Measurements from ENCODE around the gene TDRD9.
"Not testable (repeated sequence)": the region's sequence is repeated elsewhere in the genome, so short reads cannot be mapped to it uniquely, and the experiment has no call there.

The TDRD9 gene

DNA sequence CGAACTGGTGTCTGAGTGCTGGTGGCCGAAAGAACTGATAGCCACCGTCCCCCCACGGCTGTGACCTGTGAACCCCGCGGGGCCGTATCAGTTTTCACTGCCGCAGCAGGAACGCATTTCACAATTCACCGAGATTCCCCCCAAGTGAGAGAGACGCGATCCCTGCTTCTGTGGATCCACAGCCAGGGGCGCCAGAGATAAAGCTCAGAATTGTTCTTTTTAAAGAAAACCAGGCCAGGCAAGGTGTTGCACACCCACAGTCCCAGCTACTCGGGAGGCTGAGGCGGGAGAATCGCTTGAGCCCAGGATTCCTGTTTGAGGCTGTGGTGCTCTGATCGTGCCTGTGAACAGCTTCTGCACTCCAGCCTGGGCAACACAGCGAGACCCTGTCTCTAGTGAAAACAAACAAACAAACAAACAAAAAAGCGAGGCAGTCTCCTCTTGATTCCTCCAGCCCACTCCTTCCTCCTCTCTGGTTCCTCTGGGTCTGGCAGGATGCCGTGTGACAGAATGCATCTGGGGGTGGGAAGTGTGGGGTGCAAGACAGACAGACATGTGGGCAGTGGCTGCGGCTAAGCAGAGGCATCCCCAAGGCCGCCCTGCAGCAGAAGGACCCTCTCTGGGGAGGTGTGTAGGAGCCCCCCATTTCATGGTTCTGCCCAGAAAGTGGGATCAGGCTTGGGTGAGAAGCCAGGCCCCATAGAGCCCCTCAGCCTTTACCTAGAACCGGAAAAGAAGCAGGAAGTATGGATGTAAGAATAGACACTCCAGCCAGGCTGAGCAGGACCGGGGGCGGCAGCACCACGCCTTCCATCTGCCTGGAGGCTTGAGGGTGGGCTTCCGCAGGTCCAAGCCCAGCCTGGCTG lies 41.7 kb upstream of the TDRD9 start:
- Mint-ChIP-seq H3K4me3 (no peak overlapping the region), H3K9me3 (no peaks in the 10 kb centered on the region), H3K36me3 (ENCODE audit: insufficient read depth) (no peaks in the 10 kb centered on the region), H3K27ac (no peak overlapping the region), H3K4me1 (ENCODE audit: low read depth in 2 of 2) (peaks cover 0 to 2% of the 10 kb centered on the region in 2 donors), H3K27me3 (peaks cover 0 to 2% of the 10 kb centered on the region in 2 donors)
- ATAC-seq (replicated peaks) (no peak), DNase-seq (no peak)

DNA sequence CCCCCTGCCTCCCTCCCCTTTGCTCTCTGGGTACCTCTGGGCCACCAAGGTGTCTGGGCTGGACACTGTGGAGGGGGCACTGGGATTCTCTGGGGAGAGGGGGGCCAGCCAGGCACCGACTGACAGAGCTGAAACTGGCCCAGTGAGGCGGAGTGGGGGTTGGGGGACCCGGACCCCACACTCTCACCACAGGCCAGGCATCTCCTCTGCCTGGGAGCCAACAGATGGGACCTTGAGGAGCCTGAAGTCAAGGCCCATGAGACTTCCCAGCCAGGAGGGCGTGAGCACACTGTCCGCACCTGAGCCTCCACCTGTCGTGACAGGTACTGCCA lies 41.1 kb upstream of the TDRD9 start:
- H3K36me3 Mint-ChIP-seq (ENCODE audit: insufficient read depth) = no peaks in the 10 kb centered on the region
- no peak overlapping the region for H3K4me3 Mint-ChIP-seq
- DNase-seq = no peak
- H3K27me3 Mint-ChIP-seq = no peaks in the 10 kb centered on the region
- no peak overlapping the region for H3K27ac Mint-ChIP-seq
- no peak for ATAC-seq (replicated peaks)
- H3K4me1 Mint-ChIP-seq (ENCODE audit: low read depth in 2 of 2) = peaks cover 0 to 2% of the 10 kb centered on the region in 2 donors
- no peaks in the 10 kb centered on the region for H3K9me3 Mint-ChIP-seq

DNA sequence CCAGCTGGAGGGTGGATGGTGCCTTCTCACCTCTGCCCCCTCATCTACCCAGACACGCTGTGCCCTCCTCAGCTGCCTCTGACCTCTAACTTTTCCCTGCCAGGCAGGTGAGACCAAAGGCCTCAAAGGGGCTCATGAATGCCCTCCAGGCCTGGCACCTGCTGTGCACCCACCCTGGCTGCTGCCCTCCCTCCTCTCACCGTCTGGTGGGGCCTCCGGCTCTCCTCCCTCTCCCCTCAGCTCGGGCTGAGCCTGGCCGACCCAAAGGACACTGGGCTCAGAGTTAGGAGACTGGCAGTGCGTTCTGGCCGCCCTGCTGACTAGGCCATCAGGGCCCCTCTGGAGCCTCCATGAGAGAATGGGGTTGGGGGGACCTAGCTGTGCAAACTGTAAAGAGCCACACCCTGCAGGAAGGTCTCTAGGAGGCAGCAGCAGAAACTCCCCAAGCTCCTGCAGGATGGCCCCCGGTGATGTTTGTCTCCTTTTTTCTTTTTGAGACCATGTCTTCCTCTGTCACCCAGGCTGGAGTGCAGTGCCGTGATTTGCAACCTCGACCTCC lies 40.6 kb upstream of the TDRD9 start:
- H3K36me3 Mint-ChIP-seq (ENCODE audit: insufficient read depth) = no peaks in the 10 kb centered on the region
- H3K9me3 Mint-ChIP-seq = no peaks in the 10 kb centered on the region
- no peaks in the 10 kb centered on the region for H3K27me3 Mint-ChIP-seq
- no peak overlapping the region for H3K4me3 Mint-ChIP-seq
- H3K4me1 Mint-ChIP-seq (ENCODE audit: low read depth in 2 of 2) = peaks cover 0 to 2% of the 10 kb centered on the region in 2 donors
- DNase-seq (no peak), ATAC-seq (replicated peaks) (no peak)
- H3K27ac Mint-ChIP-seq = no peak overlapping the region

GRCh38 chr14:103889002-103889312 lies 39.3 kb upstream of the TDRD9 start:
- H3K9me3 Mint-ChIP-seq; H3K27ac Mint-ChIP-seq; DNase-seq; H3K36me3 Mint-ChIP-seq (ENCODE audit: insufficient read depth); H3K27me3 Mint-ChIP-seq; H3K4me1 Mint-ChIP-seq (ENCODE audit: low read depth in 2 of 2); ATAC-seq (replicated peaks); H3K4me3 Mint-ChIP-seq: not testable (repeated sequence)

DNA sequence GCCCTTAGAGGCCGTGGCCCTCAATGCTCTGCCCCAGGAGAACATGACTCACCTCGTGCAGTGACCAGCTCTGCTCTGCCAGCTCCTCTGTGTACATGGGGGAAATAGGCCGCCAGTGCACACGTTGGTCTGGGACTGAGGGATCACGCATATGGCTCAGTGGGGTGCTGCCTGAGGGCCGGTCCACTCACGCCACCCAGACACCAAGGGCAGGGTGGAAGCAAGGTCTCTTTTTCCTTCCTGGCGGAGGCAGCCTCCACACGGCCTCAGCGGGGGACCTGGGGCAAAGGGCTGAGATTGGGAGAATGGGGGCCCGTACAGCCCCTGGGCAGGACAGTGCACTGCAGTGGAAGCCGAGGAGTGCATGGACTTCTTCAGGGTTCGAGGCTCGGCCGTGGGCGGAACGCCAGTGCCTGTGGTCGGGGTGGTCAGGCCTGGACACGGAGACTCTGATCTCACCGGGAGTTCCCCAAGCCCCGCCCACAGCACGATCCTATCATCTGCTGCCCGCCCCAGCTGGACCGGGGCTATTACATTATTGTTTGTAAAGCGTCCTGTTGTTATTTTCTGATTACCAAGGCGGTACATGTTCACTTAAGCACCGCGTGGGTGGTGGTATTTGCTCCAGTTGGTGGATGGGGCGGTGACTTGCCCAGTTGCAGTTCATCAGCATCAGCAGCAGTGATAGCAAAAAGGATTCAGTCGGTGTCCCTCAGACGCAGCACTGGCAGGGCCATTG lies 38.8 kb upstream of the TDRD9 start:
- Mint-ChIP-seq H3K27ac (no peak overlapping the region), H3K4me3 (no peak overlapping the region), H3K4me1 (ENCODE audit: low read depth in 2 of 2) (no peaks in the 10 kb centered on the region), H3K36me3 (ENCODE audit: insufficient read depth) (no peaks in the 10 kb centered on the region), H3K27me3 (no peaks in the 10 kb centered on the region), H3K9me3 (no peaks in the 10 kb centered on the region)
- ATAC-seq (replicated peaks) = no peak
- no peak for DNase-seq

DNA sequence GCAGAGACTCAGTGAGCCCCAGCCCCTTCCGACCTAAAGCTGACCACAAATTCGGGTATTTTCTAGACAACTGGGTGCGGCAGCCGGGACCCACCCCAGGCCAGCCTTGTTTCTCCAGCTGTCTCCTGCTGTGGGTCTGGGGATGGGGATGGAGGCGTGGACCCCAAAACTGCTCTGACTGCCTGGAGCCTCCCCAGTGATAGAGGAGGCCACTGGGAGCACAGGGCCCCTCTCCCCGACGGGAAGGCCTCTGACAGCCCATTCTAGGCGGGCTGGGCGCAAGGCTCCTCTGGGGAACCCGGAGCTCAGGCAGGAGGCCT lies 38.2 kb upstream of the TDRD9 start:
- no peaks in the 10 kb centered on the region for H3K27me3 Mint-ChIP-seq
- no peak overlapping the region for H3K27ac Mint-ChIP-seq
- H3K4me1 Mint-ChIP-seq (ENCODE audit: low read depth in 2 of 2) = no peaks in the 10 kb centered on the region
- H3K9me3 Mint-ChIP-seq = no peaks in the 10 kb centered on the region
- ATAC-seq (replicated peaks) (no peak), DNase-seq (no peak)
- no peaks in the 10 kb centered on the region for H3K36me3 Mint-ChIP-seq (ENCODE audit: insufficient read depth)
- H3K4me3 Mint-ChIP-seq = no peak overlapping the region

GRCh38 chr14:103890821-103891666 lies 37.2 kb upstream of the TDRD9 start:
- Mint-ChIP-seq H3K27ac (no peak overlapping the region), H3K4me1 (ENCODE audit: low read depth in 2 of 2) (no peaks in the 10 kb centered on the region), H3K4me3 (no peak overlapping the region), H3K9me3 (no peaks in the 10 kb centered on the region), H3K27me3 (no peaks in the 10 kb centered on the region), H3K36me3 (ENCODE audit: insufficient read depth) (no peaks in the 10 kb centered on the region)
- ATAC-seq (replicated peaks) (no peak), DNase-seq (no peak)

- no peaks in the 10 kb centered on the region for H3K27me3 Mint-ChIP-seq
- DNase-seq (no peak), ATAC-seq (replicated peaks) (no peak)
- H3K4me3 Mint-ChIP-seq = no peak overlapping the region
- H3K9me3 Mint-ChIP-seq = no peaks in the 10 kb centered on the region
- peaks cover 0 to 2% of the 10 kb centered on the region in 2 donors for H3K4me1 Mint-ChIP-seq (ENCODE audit: low read depth in 2 of 2)
- H3K36me3 Mint-ChIP-seq (ENCODE audit: insufficient read depth) = no peaks in the 10 kb centered on the region
- H3K27ac Mint-ChIP-seq = no peak overlapping the region
These were observed 36.5 kb upstream of the TDRD9 start for GRCh38 chr14:103891667-103892215.

DNA sequence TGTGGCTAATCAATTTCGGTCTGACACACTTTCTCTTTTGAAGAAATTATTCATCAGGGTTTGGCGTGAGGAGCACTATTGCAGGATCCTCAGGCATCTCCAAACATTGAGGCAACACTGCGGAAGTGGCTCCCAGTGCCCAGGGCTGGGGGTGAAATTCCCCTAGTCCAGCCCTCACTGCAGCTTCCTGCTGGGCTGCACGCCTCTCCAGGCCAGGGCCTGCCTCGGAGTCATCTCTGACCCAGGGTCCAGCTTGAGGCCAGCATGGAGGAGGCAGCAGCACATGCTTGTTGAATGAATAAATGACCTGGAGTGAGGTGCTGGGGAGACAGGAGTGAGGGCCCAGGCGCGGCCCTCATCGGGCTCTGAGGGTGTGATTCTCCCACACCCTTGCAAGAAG lies 36.0 kb upstream of the TDRD9 start:
- ATAC-seq (replicated peaks) (no peak), DNase-seq (no peak)
- Mint-ChIP-seq H3K27me3 (no peaks in the 10 kb centered on the region), H3K27ac (no peak overlapping the region), H3K4me1 (ENCODE audit: low read depth in 2 of 2) (peaks cover 0 to 2% of the 10 kb centered on the region in 2 donors), H3K4me3 (no peak overlapping the region), H3K36me3 (ENCODE audit: insufficient read depth) (no peaks in the 10 kb centered on the region), H3K9me3 (no peaks in the 10 kb centered on the region)

- H3K36me3 Mint-ChIP-seq (ENCODE audit: insufficient read depth) = no peaks in the 10 kb centered on the region
- ATAC-seq (replicated peaks) (no peak), DNase-seq (no peak)
- no peaks in the 10 kb centered on the region for H3K27me3 Mint-ChIP-seq
- H3K4me1 Mint-ChIP-seq (ENCODE audit: low read depth in 2 of 2) = peaks cover 0 to 2% of the 10 kb centered on the region in 2 donors
- no peaks in the 10 kb centered on the region for H3K9me3 Mint-ChIP-seq
- H3K4me3 Mint-ChIP-seq = no peak overlapping the region
- H3K27ac Mint-ChIP-seq = no peak overlapping the region
These were observed 34.1 kb upstream of the TDRD9 start for GRCh38 chr14:103894034-103894722.

DNA sequence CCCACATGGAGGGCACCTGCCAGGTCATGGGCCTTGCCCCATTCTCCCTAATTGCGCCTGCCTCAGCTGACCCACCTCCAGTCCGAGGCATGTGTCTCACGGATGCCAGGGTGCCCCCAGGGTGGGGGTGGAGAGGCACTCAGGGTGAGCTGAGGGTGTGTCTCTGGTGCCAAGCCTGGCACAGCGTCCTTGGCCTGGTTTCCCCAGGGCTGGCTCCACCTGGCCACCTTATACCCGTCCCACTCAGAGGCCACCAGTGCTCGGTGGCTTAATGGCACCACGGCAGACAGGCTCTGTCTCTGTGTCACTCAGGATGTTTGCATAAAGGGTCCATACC lies 33.6 kb upstream of the TDRD9 start:
- Mint-ChIP-seq H3K4me3 (no peak overlapping the region), H3K27ac (no peak overlapping the region), H3K4me1 (ENCODE audit: low read depth in 2 of 2) (peaks cover 0 to 2% of the 10 kb centered on the region in 2 donors), H3K36me3 (ENCODE audit: insufficient read depth) (no peaks in the 10 kb centered on the region), H3K27me3 (peaks cover 0 to 3% of the 10 kb centered on the region in 2 donors), H3K9me3 (no peaks in the 10 kb centered on the region)
- DNase-seq (no peak), ATAC-seq (replicated peaks) (no peak)

- no peak for DNase-seq
- no peaks in the 10 kb centered on the region for H3K36me3 Mint-ChIP-seq (ENCODE audit: insufficient read depth)
- H3K4me1 Mint-ChIP-seq (ENCODE audit: low read depth in 2 of 2) = peaks cover 0 to 4% of the 10 kb centered on the region in 2 donors
- peaks cover 0 to 8% of the 10 kb centered on the region in 2 donors for H3K27me3 Mint-ChIP-seq
- ATAC-seq (replicated peaks) = no peak
- no peaks in the 10 kb centered on the region for H3K9me3 Mint-ChIP-seq
- H3K4me3 Mint-ChIP-seq = no peak overlapping the region
- no peak overlapping the region for H3K27ac Mint-ChIP-seq
These were observed 31.7 kb upstream of the TDRD9 start for GRCh38 chr14:103896578-103896977.
